Keratinocyte (primary cell): ENCODE data around the gene APH1B. TPM values are rescaled to one million over a fixed set of nuclear protein-coding genes. Genes with fewer than 3 reads are reported as not detected.
A peak's percentile ranks its signal among the peaks of the same experiment; 100 is the strongest.

Experiments
- DNase-seq: peaks from one replicate; pipeline ENCODE4 v3.0.0-alpha.2; 2011; ENCODE audit warnings: low read depth, missing footprints, low spot score
- FAIRE-seq: peaks from 2 replicates; lab custom pipeline; 2011; peaks lifted over from hg19 to GRCh38; lab: Jason Lieb, UNC
- H2AFZ ChIP-seq: 2 replicates; pipeline ENCODE4 v1.6.0; 2012; ENCODE audit warnings: low read length, control low read depth, inconsistent platforms; ENCODE audit not compliant: control insufficient read depth
- H3K27ac ChIP-seq: 2 replicates; pipeline ENCODE4 v1.5.1; 2011; ENCODE audit warnings: low read length; ENCODE audit not compliant: control insufficient read depth, insufficient read depth
- H3K27me3 ChIP-seq: 3 replicates; pipeline ENCODE4 v1.6.0; 2011; ENCODE audit warnings: low read length; ENCODE audit not compliant: control insufficient read depth, insufficient read depth; ENCODE audit errors: extremely low read depth
- H3K36me3 ChIP-seq, 2 experiments: 2 replicates in 1 of 2; 3 replicates in 1 of 2; pipeline ENCODE4 v1.5.1; 2011; ENCODE audit warnings: low read length in 2 of 2, mild to moderate bottlenecking in 1 of 2; ENCODE audit not compliant: control insufficient read depth in 2 of 2, insufficient read depth in 2 of 2; ENCODE audit errors: extremely low read depth in 1 of 2
- H3K4me1 ChIP-seq: 3 replicates; pipeline ENCODE4 v1.5.1; 2011; ENCODE audit warnings: low read length; ENCODE audit not compliant: control insufficient read depth, insufficient read depth; ENCODE audit errors: extremely low read depth
- H3K4me2 ChIP-seq: 3 replicates; pipeline ENCODE4 v1.6.0; 2011; ENCODE audit warnings: low read depth, low read length; ENCODE audit not compliant: control insufficient read depth, insufficient read depth; ENCODE audit errors: extremely low read depth
- H3K4me3 ChIP-seq, 3 experiments: fragments of 200-600 bp in 1 of 3; sonication (generic) in 1 of 3; 2 replicates in 2 of 3; 3 replicates in 1 of 3; pipeline ENCODE4 v1.5.1; 2011 to 2016; ENCODE audit warnings: low read length in 3 of 3, mild to moderate bottlenecking in 3 of 3, control low read depth in 2 of 3, inconsistent platforms in 1 of 3, low read depth in 1 of 3, mixed read lengths in 1 of 3, mixed run types in 1 of 3, moderate library complexity in 1 of 3; ENCODE audit not compliant: control insufficient read depth in 2 of 3, insufficient read depth in 2 of 3; ENCODE audit errors: extremely low read depth in 1 of 3
- H3K79me2 ChIP-seq: 2 replicates; pipeline ENCODE4 v1.6.0; 2012; ENCODE audit warnings: low read length; ENCODE audit not compliant: control insufficient read depth, insufficient read depth
- H3K9ac ChIP-seq: 3 replicates; pipeline ENCODE4 v1.6.0; 2011; ENCODE audit warnings: low read length; ENCODE audit not compliant: control insufficient read depth, insufficient read depth; ENCODE audit errors: extremely low read depth
- H3K9me1 ChIP-seq: 3 replicates; pipeline ENCODE4 v1.6.0; 2011; ENCODE audit warnings: low read length; ENCODE audit not compliant: control insufficient read depth, insufficient read depth; ENCODE audit errors: extremely low read depth
- H3K9me3 ChIP-seq: 2 replicates; pipeline ENCODE4 v1.5.1; 2012; ENCODE audit warnings: low read depth, low read length; ENCODE audit not compliant: control insufficient read depth
- H4K20me1 ChIP-seq: 3 replicates; pipeline ENCODE4 v1.6.0; 2011; ENCODE audit warnings: low read length; ENCODE audit not compliant: control insufficient read depth, insufficient read depth; ENCODE audit errors: extremely low read depth
- CTCF ChIP-seq, 3 experiments: IDR thresholded peaks in 1 of 3; conservative IDR thresholded peaks in 1 of 3; optimal IDR thresholded peaks in 1 of 3; 2 replicates in 2 of 3; 3 replicates in 1 of 3; pipeline versions ENCODE3 to v1.5.1; 2011; ENCODE audit warnings: low read length in 3 of 3, mild to moderate bottlenecking in 3 of 3, moderate library complexity in 2 of 3, control low read depth in 1 of 3, inconsistent platforms in 1 of 3; ENCODE audit not compliant: insufficient read depth in 2 of 3; ENCODE audit errors: extremely low read depth in 1 of 3
- EZH2 ChIP-seq: IDR thresholded peaks from one replicate; pipeline ENCODE4 v1.6.1; 2012; ENCODE audit warnings: inconsistent platforms, mild to moderate bottlenecking, low read length, moderate library complexity
- dilution Hi-C: fragments of 300-500 bp; cut with MboI; formaldehyde crosslinking; loops from one replicate; pipeline ENCODE4 v1.7.0; 2020; ENCODE audit warnings: low sequenced_read_pairs; ENCODE audit not compliant: extremely low pct_ligation_motif_present
- polyA plus RNA-seq, 5 experiments: library from polyadenylated mRNA; depleted of rRNA in 3 of 5; stranded (reverse) in 3 of 5; stranded (forward) in 1 of 5; unstranded in 1 of 5; fragments of >200 nt; gene quantifications; 1 replicate in 1 of 5; 2 replicates in 3 of 5; 3 replicates in 1 of 5; pipeline versions ENCODE4 v1.2.1 to v1.2.3, GENCODE V29; 2011 to 2012; ENCODE audit warnings: missing spikeins in 2 of 5, low read depth in 1 of 5, low replicate concordance in 1 of 5

Gene APH1B
- polyA plus RNA-seq, 1 donor (not counting 4 experiments of a cell fraction or from before 2014, with no cell fraction given), result 7.0 TPM

GRCh38 chr15:63349156-63349555 is 71.8 kb downstream of the APH1B start:
- peaks cover 9% of the 10 kb centered on the region for H3K9me1 ChIP-seq
- no peaks in the 10 kb centered on the region for H3K27me3 ChIP-seq
- peaks cover 2% of the 10 kb centered on the region for H3K79me2 ChIP-seq
- peaks cover 3 to 12% of the 10 kb centered on the region in 2 experiments for H3K36me3 ChIP-seq
- H4K20me1 ChIP-seq, result no peaks in the 10 kb centered on the region
- DNase-seq, result no peak
- no peaks in the 10 kb centered on the region for H3K9me3 ChIP-seq
- dilution Hi-C loops, result no loop called here
- no peak for TF ChIP-seq CTCF (optimal IDR thresholded peaks at IDR 0.05 in 1 of 3, IDR thresholded peaks at IDR 0.05 in 1 of 3, conservative IDR thresholded peaks at IDR 0.05 in 1 of 3; ENCODE audit: extremely low read depth in 1 of 3, insufficient read depth in 2 of 3, low read length in 3 of 3)
- no peak for TF ChIP-seq EZH2
- H3K4me1 ChIP-seq, result peaks cover 78% of the 10 kb centered on the region
- FAIRE-seq, result peak; percentile 90
- H3K4me3 ChIP-seq, result peak overlapping the region in 1 of 3 experiments; percentile 14
- no peak overlapping the region for H2AFZ ChIP-seq
- H3K4me2 ChIP-seq, result peak overlapping the region; percentile 72
- peak overlapping the region; percentile 95 for H3K27ac ChIP-seq
- H3K9ac ChIP-seq, result no peak overlapping the region

GRCh38 chr15:63349621-63350020 is 72.2 kb downstream of the APH1B start:
- Histone ChIP-seq H3K9ac (no peak overlapping the region), H3K4me3 (no peak overlapping the region), H3K79me2 (peaks cover 2% of the 10 kb centered on the region), H3K36me3 (peaks cover 3 to 12% of the 10 kb centered on the region in 2 experiments), H3K27ac (peak overlapping the region; percentile 95), H3K4me2 (peak overlapping the region; percentile 72), H3K4me1 (peaks cover 73% of the 10 kb centered on the region), H2AFZ (no peak overlapping the region), H4K20me1 (no peaks in the 10 kb centered on the region), H3K27me3 (no peaks in the 10 kb centered on the region), H3K9me1 (peaks cover 9% of the 10 kb centered on the region), H3K9me3 (no peaks in the 10 kb centered on the region)
- dilution Hi-C loops, result no loop called here
- DNase-seq (no peak), FAIRE-seq (no peak)
- no peak for TF ChIP-seq EZH2
- no peak for TF ChIP-seq CTCF (optimal IDR thresholded peaks at IDR 0.05 in 1 of 3, IDR thresholded peaks at IDR 0.05 in 1 of 3, conservative IDR thresholded peaks at IDR 0.05 in 1 of 3; ENCODE audit: extremely low read depth in 1 of 3, insufficient read depth in 2 of 3, low read length in 3 of 3)
